Adrenal gland (tissue), 5 donors: ENCODE data around the gene ANKRD44.

Experiments
- POLR2A ChIP-seq, 2 donors: fragments of 450-650 bp; IDR thresholded peaks; one replicate each; pipeline ENCODE4 v1.6.1; 2017; ENCODE audit warnings: antibody characterized with exemption in 2 of 2, mild to moderate bottlenecking in 2 of 2, moderate library complexity in 1 of 2
- TF ChIP-seq, protein P1 (sequence below), 6 experiments: fragments of 450-650 bp in 4 of 6; fragments of 200-600 bp in 2 of 6; sonication (generic) in 1 of 6; IDR thresholded peaks; 1 replicate in 5 of 6; 2 replicates in 1 of 6; pipeline versions ENCODE4 v1.5.1 to v1.8.0; 2016 to 2021; ENCODE audit warnings: antibody characterized with exemption in 6 of 6, mild to moderate bottlenecking in 2 of 6, moderate library complexity in 1 of 6
- donor health status: DM: no; HTN: no; CAD: no.

DNA sequence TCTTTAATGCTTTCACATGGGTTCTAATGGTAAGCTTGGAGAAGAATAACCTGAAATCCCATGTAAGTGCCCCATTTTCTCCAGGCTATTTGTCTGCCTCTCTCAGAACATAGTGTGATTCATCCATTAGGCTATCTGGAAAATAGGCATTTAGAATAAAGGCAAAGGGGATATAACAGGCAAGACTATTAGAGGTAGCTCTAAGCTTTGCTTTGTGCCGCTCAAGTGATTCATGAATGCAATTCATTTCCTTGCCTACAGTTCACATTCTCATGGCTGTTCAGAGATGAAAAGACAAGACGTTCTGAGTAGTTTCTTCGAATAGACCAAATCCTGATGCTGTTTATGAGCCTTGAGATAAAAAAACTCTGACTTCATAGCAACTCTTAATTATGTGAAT lies 101.7 kb downstream of the ANKRD44 start:
- TF ChIP-seq POLR2A (IDR thresholded peaks at IDR 0.05): no peak
- TF ChIP-seq, protein P1, sequence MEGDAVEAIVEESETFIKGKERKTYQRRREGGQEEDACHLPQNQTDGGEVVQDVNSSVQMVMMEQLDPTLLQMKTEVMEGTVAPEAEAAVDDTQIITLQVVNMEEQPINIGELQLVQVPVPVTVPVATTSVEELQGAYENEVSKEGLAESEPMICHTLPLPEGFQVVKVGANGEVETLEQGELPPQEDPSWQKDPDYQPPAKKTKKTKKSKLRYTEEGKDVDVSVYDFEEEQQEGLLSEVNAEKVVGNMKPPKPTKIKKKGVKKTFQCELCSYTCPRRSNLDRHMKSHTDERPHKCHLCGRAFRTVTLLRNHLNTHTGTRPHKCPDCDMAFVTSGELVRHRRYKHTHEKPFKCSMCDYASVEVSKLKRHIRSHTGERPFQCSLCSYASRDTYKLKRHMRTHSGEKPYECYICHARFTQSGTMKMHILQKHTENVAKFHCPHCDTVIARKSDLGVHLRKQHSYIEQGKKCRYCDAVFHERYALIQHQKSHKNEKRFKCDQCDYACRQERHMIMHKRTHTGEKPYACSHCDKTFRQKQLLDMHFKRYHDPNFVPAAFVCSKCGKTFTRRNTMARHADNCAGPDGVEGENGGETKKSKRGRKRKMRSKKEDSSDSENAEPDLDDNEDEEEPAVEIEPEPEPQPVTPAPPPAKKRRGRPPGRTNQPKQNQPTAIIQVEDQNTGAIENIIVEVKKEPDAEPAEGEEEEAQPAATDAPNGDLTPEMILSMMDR (IDR thresholded peaks at IDR 0.05): no peak
